Measurements from ENCODE around the gene EHMT1. TPM values are rescaled to one million over a fixed set of nuclear protein-coding genes. Genes with fewer than 3 reads are reported as not detected.

Gene EHMT1
- total RNA-seq, 1 donor from 2014 or later, result 64.2 TPM

- ATAC-seq (no peak), DNase-seq (ENCODE audit: low spot score) (no peak)
Observed at GRCh38 chr9:137756045-137756744, 137.4 kb downstream of the EHMT1 start.

- ATAC-seq, result peak; percentile 82
Observed at GRCh38 chr9:137757139-137757538, 138.3 kb downstream of the EHMT1 start.

GRCh38 chr9:137757613-137758029 lies 138.8 kb downstream of the EHMT1 start:
- ATAC-seq (no peak), DNase-seq (ENCODE audit: low spot score) (no peak)

More at GRCh38 chr9:137757139-137757538, 138.3 kb downstream of the EHMT1 start:
- DNase-seq (ENCODE audit: low spot score), result peak; percentile 82

GRCh38 chr9:137758067-137758466 lies 139.3 kb downstream of the EHMT1 start:
- DNase-seq (ENCODE audit: low spot score), result no peak
- ATAC-seq, result no peak

GRCh38 chr9:137759117-137759516 lies 140.3 kb downstream of the EHMT1 start:
- ATAC-seq (no peak), DNase-seq (ENCODE audit: low spot score) (no peak)

- ATAC-seq (no peak), DNase-seq (ENCODE audit: low spot score) (no peak)
Observed at GRCh38 chr9:137759649-137760321, 141.0 kb downstream of the EHMT1 start.

- DNase-seq (ENCODE audit: low spot score), result no peak
- peak; percentile 17 for ATAC-seq
Observed at GRCh38 chr9:137760426-137760825, 141.6 kb downstream of the EHMT1 start.

GRCh38 chr9:137761032-137761431 lies 142.2 kb downstream of the EHMT1 start:
- no peak for ATAC-seq
- DNase-seq (ENCODE audit: low spot score), result no peak

GRCh38 chr9:137761793-137762192 lies 143.0 kb downstream of the EHMT1 start:
- ATAC-seq (no peak), DNase-seq (ENCODE audit: low spot score) (no peak)

GRCh38 chr9:137762414-137763061 lies 143.7 kb downstream of the EHMT1 start:
- ATAC-seq, result no peak
- no peak for DNase-seq (ENCODE audit: low spot score)

GRCh38 chr9:137763271-137763955 lies 144.6 kb downstream of the EHMT1 start:
- peak; percentile 52 for ATAC-seq

GRCh38 chr9:137764171-137764671 lies 145.4 kb downstream of the EHMT1 start:
- DNase-seq (ENCODE audit: low spot score) (no peak), ATAC-seq (no peak)

More at GRCh38 chr9:137763271-137763955, 144.6 kb downstream of the EHMT1 start:
- DNase-seq (ENCODE audit: low spot score), result no peak

- DNase-seq (ENCODE audit: low spot score), result no peak
- ATAC-seq, result no peak
Observed at GRCh38 chr9:137764981-137765380, 146.2 kb downstream of the EHMT1 start.

GRCh38 chr9:137765536-137765935 lies 146.7 kb downstream of the EHMT1 start:
- ATAC-seq (no peak), DNase-seq (ENCODE audit: low spot score) (no peak)

- ATAC-seq (peak; percentile 66), DNase-seq (ENCODE audit: low spot score) (peak; percentile 37)
Observed at GRCh38 chr9:137771580-137771979, 152.8 kb downstream of the EHMT1 start.

GRCh38 chr9:137772281-137772873 lies 153.6 kb downstream of the EHMT1 start:
- ATAC-seq (peak; percentile 24), DNase-seq (ENCODE audit: low spot score) (peak; percentile 37)

GRCh38 chr9:137774775-137775386 lies 156.1 kb downstream of the EHMT1 start:
- no peak for ATAC-seq

GRCh38 chr9:137776306-137776995 lies 157.6 kb downstream of the EHMT1 start:
- ATAC-seq (no peak), DNase-seq (ENCODE audit: low spot score) (no peak)

More at GRCh38 chr9:137774775-137775386, 156.1 kb downstream of the EHMT1 start:
- DNase-seq (ENCODE audit: low spot score), result peak; percentile 39

GRCh38 chr9:137777761-137778160 lies 159.0 kb downstream of the EHMT1 start:
- no peak for ATAC-seq
- DNase-seq (ENCODE audit: low spot score), result no peak

GRCh38 chr9:137778336-137778735 lies 159.5 kb downstream of the EHMT1 start:
- ATAC-seq (no peak), DNase-seq (ENCODE audit: low spot score) (no peak)
